Omental fat pad (tissue), 4 donors: ENCODE measurements around the gene MYO19. TPM values are rescaled to one million over a fixed set of nuclear protein-coding genes. Genes with fewer than 3 reads are reported as not detected.
"Not testable (repeated sequence)": the region's sequence is repeated elsewhere in the genome, so short reads cannot be mapped to it uniquely, and the experiment has no call there.

Source experiments
- ATAC-seq: fragments of 150-250 bp; one replicate; pipeline ENCODE4 v1.9.1; 2016; ENCODE audit warnings: mild to moderate bottlenecking, moderate library complexity; ENCODE audit not compliant: low FRiP score
- DNase-seq: peaks from one replicate; pipeline ENCODE4 v3.0.0-alpha.2; 2019; ENCODE audit warnings: low spot score
- CTCF ChIP-seq, 3 donors: fragments of 450-650 bp; IDR thresholded peaks; one replicate each; pipeline ENCODE4 v1.5.1; 2016 to 2017; ENCODE audit warnings: antibody characterized with exemption in 3 of 3, mild to moderate bottlenecking in 3 of 3, moderate library complexity in 2 of 3
- total RNA-seq, 4 donors: library from RNA; depleted of rRNA; stranded (reverse); fragments of >200 nt; gene quantifications; one replicate each; pipeline ENCODE4 v1.1.0, GENCODE V29; 2016

Gene MYO19
- total RNA-seq, 4 donors from 2014 or later = 25.6 to 103 (median 39.6) TPM

- TF ChIP-seq CTCF (IDR thresholded peaks at IDR 0.05) = no peak
- no peak for DNase-seq
- ATAC-seq = no peak
Measured at GRCh38 chr17:36494674-36495073, 40.0 kb downstream of the MYO19 start.

GRCh38 chr17:36493956-36494355 is 40.7 kb downstream of the MYO19 start:
- ATAC-seq (no peak), DNase-seq (no peak)
- TF ChIP-seq CTCF (IDR thresholded peaks at IDR 0.05) = no peak

- DNase-seq = peak; percentile 62
- TF ChIP-seq CTCF (IDR thresholded peaks at IDR 0.05) = no peak
- peak; percentile 85 for ATAC-seq
Measured at GRCh38 chr17:36486204-36487194, 48.2 kb downstream of the MYO19 start, which contains the start of gene ZNHIT3. Gene ZNHIT3, plus strand, starts transcription at chr17:36486681. Its CDS starts 19 bp downstream, at chr17:36486700.

GRCh38 chr17:36485805-36486203 is 48.9 kb downstream of the MYO19 start:
- ATAC-seq (no peak), DNase-seq (no peak)
- TF ChIP-seq CTCF (IDR thresholded peaks at IDR 0.05) = no peak

- no peak for TF ChIP-seq CTCF (IDR thresholded peaks at IDR 0.05)
- DNase-seq (no peak), ATAC-seq (no peak)
Measured at GRCh38 chr17:36485027-36485426, 49.6 kb downstream of the MYO19 start.

- DNase-seq, ATAC-seq: not testable (repeated sequence)
Measured at GRCh38 chr17:36484021-36484420, 50.6 kb downstream of the MYO19 start.

GRCh38 chr17:36482611-36483504 is 51.8 kb downstream of the MYO19 start:
- TF ChIP-seq CTCF (IDR thresholded peaks at IDR 0.05) = peak in 1 of 3 donors; percentile 58
- DNase-seq (peak; percentile 82), ATAC-seq (peak; percentile 89)
